SJCRH30 (cell line): ENCODE measurements around the gene U2AF2. TPM values are rescaled to one million over a fixed set of nuclear protein-coding genes. Genes with fewer than 3 reads are reported as not detected.

Experiments
- DNase-seq, 2 experiments: peaks; one replicate each; pipeline ENCODE4 v3.0.0-alpha.2; 2015 to 2020
- H3K27ac ChIP-seq: fragments of 250-450 bp; sonication (Bioruptor Pico); 2 replicates; pipeline ENCODE4 v1.5.1; 2020; ENCODE audit warnings: mild to moderate bottlenecking, moderate library complexity
- H3K27me3 ChIP-seq: fragments of 250-450 bp; sonication (Bioruptor Pico); 2 replicates; pipeline ENCODE4 v1.5.1; 2020; ENCODE audit warnings: mild to moderate bottlenecking, moderate library complexity
- H3K36me3 ChIP-seq: fragments of 250-450 bp; sonication (Bioruptor Pico); 2 replicates; pipeline ENCODE4 v1.5.1; 2020; ENCODE audit warnings: mild to moderate bottlenecking, moderate library complexity
- H3K4me1 ChIP-seq: fragments of 250-450 bp; sonication (Bioruptor Pico); 2 replicates; pipeline ENCODE4 v1.5.1; 2020; ENCODE audit warnings: mild to moderate bottlenecking, moderate library complexity
- H3K4me3 ChIP-seq: fragments of 250-450 bp; sonication (Bioruptor Pico); 2 replicates; pipeline ENCODE4 v1.5.1; 2020; ENCODE audit warnings: mild to moderate bottlenecking, moderate library complexity
- H3K9me3 ChIP-seq: fragments of 250-450 bp; sonication (Bioruptor Pico); replicated peaks from 2 replicates; pipeline ENCODE4 v1.5.1; 2020; ENCODE audit warnings: mild to moderate bottlenecking, moderate library complexity
- total RNA-seq: library from RNA; depleted of rRNA; stranded (reverse); fragments of >200 nt; shearing (Covaris generic); gene quantifications from 2 replicates; pipeline ENCODE4 v1.2.3, GENCODE V29; 2014; rRNA removed

U2AF2 gene
- total RNA-seq, result 131 and 136 TPM in 2 replicates

- Histone ChIP-seq H3K27me3 (no peaks in the 10 kb centered on the region), H3K36me3 (peaks cover 14% of the 10 kb centered on the region; the same call in 1 of the 2 replicates), H3K4me3 (peak within 1 kb of the TSS; percentile 87), H3K9me3 (no peaks in the 10 kb centered on the region), H3K27ac (peak within 1 kb of the TSS; percentile 98), H3K4me1 (0 out of 2 replicates have a peak, but pooled peaks cover 5% of the 10 kb centered on the region)
- DNase-seq, result peak; percentile 94 to 95
Observed at GRCh38 chr19:55654868-55655647, at the start of gene U2AF2. Gene U2AF2, plus strand, starts transcription at chr19:55655035. Its CDS starts 70 bp downstream, at chr19:55655105.

- peak overlapping the region; percentile 72 for H3K4me3 ChIP-seq
- peak; percentile 99 for DNase-seq
Observed at GRCh38 chr19:55605207-55605636, 49.6 kb upstream of the U2AF2 start.

GRCh38 chr19:55605637-55606470, 49.0 kb upstream of the U2AF2 start, which contains the start of gene ZNF865:
Gene ZNF865, plus strand, starts transcription at chr19:55605647. Its CDS starts 7,972 bp downstream, at chr19:55613619.
- H3K4me3 ChIP-seq, result peak within 1 kb of the TSS; percentile 72
- peak within 1 kb of the TSS; percentile 78 for H3K27ac ChIP-seq
- H3K36me3 ChIP-seq, result 0 out of 2 replicates have a peak, but pooled peaks cover 5% of the 10 kb centered on the region
- peak; percentile 87 to 90 for DNase-seq
- H3K9me3 ChIP-seq, result no peaks in the 10 kb centered on the region
- H3K27me3 ChIP-seq, result no peaks in the 10 kb centered on the region
- peaks cover 4% of the 10 kb centered on the region; the same call in 1 of the 2 replicates for H3K4me1 ChIP-seq

More at GRCh38 chr19:55605207-55605636, 49.6 kb upstream of the U2AF2 start:
- Histone ChIP-seq H3K36me3 (0 out of 2 replicates have a peak, but pooled peaks cover 5% of the 10 kb centered on the region), H3K4me1 (peaks cover 4% of the 10 kb centered on the region; the same call in 1 of the 2 replicates), H3K27me3 (no peaks in the 10 kb centered on the region), H3K9me3 (no peaks in the 10 kb centered on the region), H3K27ac (peak overlapping the region; percentile 78)

- Histone ChIP-seq H3K27ac (no peak overlapping the region; the same call in 1 of the 2 replicates), H3K4me3 (peak overlapping the region; percentile 72), H3K9me3 (no peaks in the 10 kb centered on the region), H3K27me3 (no peaks in the 10 kb centered on the region), H3K4me1 (peaks cover 4% of the 10 kb centered on the region; the same call in 1 of the 2 replicates), H3K36me3 (0 out of 2 replicates have a peak, but pooled peaks cover 5% of the 10 kb centered on the region)
- no peak for DNase-seq
Observed at GRCh38 chr19:55606471-55606787, 48.4 kb upstream of the U2AF2 start.

- no peak for DNase-seq
- H3K4me1 ChIP-seq, result peaks cover 4% of the 10 kb centered on the region; the same call in 1 of the 2 replicates
- H3K27me3 ChIP-seq, result no peaks in the 10 kb centered on the region
- H3K36me3 ChIP-seq, result 0 out of 2 replicates have a peak, but pooled peaks cover 5% of the 10 kb centered on the region
- H3K9me3 ChIP-seq, result no peaks in the 10 kb centered on the region
- H3K4me3 ChIP-seq, result no peak overlapping the region
- H3K27ac ChIP-seq, result no peak overlapping the region
Observed at GRCh38 chr19:55606817-55607216, 48.0 kb upstream of the U2AF2 start.

GRCh38 chr19:55609326-55609725, 45.5 kb upstream of the U2AF2 start:
- Histone ChIP-seq H3K27me3 (no peaks in the 10 kb centered on the region), H3K9me3 (no peaks in the 10 kb centered on the region), H3K4me3 (no peak overlapping the region), H3K27ac (no peak overlapping the region), H3K36me3 (0 out of 2 replicates have a peak, but pooled peaks cover 5% of the 10 kb centered on the region), H3K4me1 (peaks cover 4% of the 10 kb centered on the region; the same call in 1 of the 2 replicates)
- no peak for DNase-seq

- Histone ChIP-seq H3K36me3 (peaks cover 17% of the 10 kb centered on the region; the same call in 1 of the 2 replicates), H3K9me3 (no peaks in the 10 kb centered on the region), H3K4me1 (no peaks in the 10 kb centered on the region; the same call in 1 of the 2 replicates), H3K4me3 (no peak overlapping the region), H3K27me3 (no peaks in the 10 kb centered on the region), H3K27ac (no peak overlapping the region)
- no peak for DNase-seq
Observed at GRCh38 chr19:55611300-55611982, 43.4 kb upstream of the U2AF2 start.

GRCh38 chr19:55611983-55612645, 42.7 kb upstream of the U2AF2 start:
- H3K27me3 ChIP-seq, result no peaks in the 10 kb centered on the region
- DNase-seq, result no peak
- H3K4me1 ChIP-seq, result no peaks in the 10 kb centered on the region
- no peaks in the 10 kb centered on the region for H3K9me3 ChIP-seq
- no peak overlapping the region for H3K27ac ChIP-seq
- peaks cover 14% of the 10 kb centered on the region; the same call in 1 of the 2 replicates for H3K36me3 ChIP-seq
- no peak overlapping the region for H3K4me3 ChIP-seq

- H3K4me3 ChIP-seq, result no peak overlapping the region
- no peaks in the 10 kb centered on the region for H3K27me3 ChIP-seq
- no peak for DNase-seq
- peaks cover 24% of the 10 kb centered on the region for H3K36me3 ChIP-seq
- no peaks in the 10 kb centered on the region; the same call in 1 of the 2 replicates for H3K4me1 ChIP-seq
- no peak overlapping the region for H3K27ac ChIP-seq
- no peaks in the 10 kb centered on the region for H3K9me3 ChIP-seq
Observed at GRCh38 chr19:55613396-55613795, 41.4 kb upstream of the U2AF2 start.

- no peak overlapping the region for H3K4me3 ChIP-seq
- peaks cover 24% of the 10 kb centered on the region for H3K36me3 ChIP-seq
- no peak for DNase-seq
- no peaks in the 10 kb centered on the region for H3K27me3 ChIP-seq
- no peaks in the 10 kb centered on the region for H3K9me3 ChIP-seq
- H3K27ac ChIP-seq, result no peak overlapping the region
- peaks cover 4% of the 10 kb centered on the region for H3K4me1 ChIP-seq
Observed at GRCh38 chr19:55613930-55614710, 40.7 kb upstream of the U2AF2 start.

GRCh38 chr19:55614711-55615542, 39.9 kb upstream of the U2AF2 start:
- Histone ChIP-seq H3K36me3 (peaks cover 25% of the 10 kb centered on the region), H3K9me3 (no peaks in the 10 kb centered on the region), H3K27me3 (no peaks in the 10 kb centered on the region), H3K4me1 (peaks cover 4% of the 10 kb centered on the region), H3K27ac (no peak overlapping the region), H3K4me3 (no peak overlapping the region)
- no peak for DNase-seq

- Histone ChIP-seq H3K4me1 (peaks cover 4% of the 10 kb centered on the region), H3K27me3 (no peaks in the 10 kb centered on the region), H3K9me3 (no peaks in the 10 kb centered on the region), H3K27ac (no peak overlapping the region), H3K36me3 (peaks cover 24% of the 10 kb centered on the region), H3K4me3 (no peak overlapping the region)
- DNase-seq, result no peak
Observed at GRCh38 chr19:55615543-55616394, 39.1 kb upstream of the U2AF2 start.
